ENCODE measurements around the gene KRR1. TPM values are rescaled to one million over a fixed set of nuclear protein-coding genes. Genes with fewer than 3 reads are reported as not detected.
A peak's percentile ranks its signal among the peaks of the same experiment; 100 is the strongest.

The KRR1 gene
- polyA plus RNA-seq, 1 of the 3 experiments (the other 2 are of a cell fraction) = 13.8 TPM

- Histone ChIP-seq H3K27ac (ENCODE audit: low read depth in 2 of 2, low read length in 1 of 2) (peak overlapping the region; percentile 76 to 91; a peak in 3 of 4 replicates), H3K4me2 (peak overlapping the region; percentile 86), H3K4me3 (ENCODE audit: low read depth in 2 of 2, low read length in 1 of 2) (peak overlapping the region; percentile 41 to 68; a peak in 3 of 4 replicates), H3K79me2 (ENCODE audit: insufficient read depth) (peaks cover 52% of the 10 kb centered on the region), H3K36me3 (replicated peaks in 1 of 2; ENCODE audit: control insufficient read depth in 1 of 2, insufficient read depth in 2 of 2, low read length in 1 of 2) (peaks cover 0 to 8% of the 10 kb centered on the region in 2 experiments), H3K9ac (peak overlapping the region; percentile 66), H3K4me1 (ENCODE audit: control insufficient read depth in 1 of 2, insufficient read depth in 2 of 2, low read depth in 1 of 2, low read length in 1 of 2) (peaks cover 0 to 5% of the 10 kb centered on the region in 2 experiments; a peak in 3 of 4 replicates), H3F3A (replicated peaks; ENCODE audit: insufficient read depth) (peaks cover 32% of the 10 kb centered on the region), H3K27me3 (ENCODE audit: insufficient read depth) (no peaks in the 10 kb centered on the region), H4K20me1 (ENCODE audit: insufficient read depth) (no peaks in the 10 kb centered on the region), H2AFZ (ENCODE audit: low read depth) (peak overlapping the region; percentile 57), H3K9me3 (no peaks in the 10 kb centered on the region), H3K9me2 (no peaks in the 10 kb centered on the region)
- TF ChIP-seq TEAD4 (IDR thresholded peaks at IDR 0.05; ENCODE audit: borderline replicate concordance, insufficient read depth) = 0 out of 2 replicates have a peak, but pooled peaks have one; percentile 1
- TF ChIP-seq NFIC (IDR thresholded peaks at IDR 0.05; ENCODE audit: borderline replicate concordance) = no peak
- CTCF ChIA-PET = no interaction called here
- DNase-seq = no peak
- POLR2A ChIA-PET = no interaction called here
- 39% methylated on average over 5 of the region's 5 CpGs for WGBS (ENCODE audit: low lambda C conversion rate)
Observed at GRCh38 chr12:75481013-75481705, 30.2 kb downstream of the KRR1 start.

- H3K4me2 ChIP-seq = peak within 1 kb of the TSS; percentile 86
- H4K20me1 ChIP-seq (ENCODE audit: insufficient read depth) = no peaks in the 10 kb centered on the region
- H3K9me2 ChIP-seq = no peaks in the 10 kb centered on the region
- ChIA-PET POLR2A (no interaction called here), CTCF (no interaction called here)
- H3K36me3 ChIP-seq (replicated peaks in 1 of 2; ENCODE audit: control insufficient read depth in 1 of 2, insufficient read depth in 2 of 2, low read length in 1 of 2) = peaks cover 0 to 3% of the 10 kb centered on the region in 2 experiments
- 18% methylated on average over 8 of the region's 8 CpGs for WGBS (ENCODE audit: low lambda C conversion rate)
- H3F3A ChIP-seq (replicated peaks; ENCODE audit: insufficient read depth) = peaks cover 28% of the 10 kb centered on the region
- peaks cover 45% of the 10 kb centered on the region for H3K79me2 ChIP-seq (ENCODE audit: insufficient read depth)
- DNase-seq = peak; percentile 2
- no peaks in the 10 kb centered on the region for H3K27me3 ChIP-seq (ENCODE audit: insufficient read depth)
- peak within 1 kb of the TSS; percentile 75 for H2AFZ ChIP-seq (ENCODE audit: low read depth)
- peak within 1 kb of the TSS; percentile 76 to 91; a peak in 3 of 4 replicates for H3K27ac ChIP-seq (ENCODE audit: low read depth in 2 of 2, low read length in 1 of 2)
- peak within 1 kb of the TSS; percentile 66 for H3K9ac ChIP-seq
- H3K9me3 ChIP-seq = no peaks in the 10 kb centered on the region
- H3K4me1 ChIP-seq (ENCODE audit: control insufficient read depth in 1 of 2, insufficient read depth in 2 of 2, low read depth in 1 of 2, low read length in 1 of 2) = peaks cover 0 to 5% of the 10 kb centered on the region in 2 experiments; a peak in 3 of 4 replicates
- peak within 1 kb of the TSS; percentile 41 to 68; a peak in 3 of 4 replicates for H3K4me3 ChIP-seq (ENCODE audit: low read depth in 2 of 2, low read length in 1 of 2)
- TF ChIP-seq MEF2A (IDR thresholded peaks at IDR 0.05; ENCODE audit: borderline replicate concordance, low read depth) = no peak
- no peak for TF ChIP-seq SMC3 (IDR thresholded peaks at IDR 0.05; ENCODE audit: low read depth, low read length)
- TF ChIP-seq FOXJ3 (CRISPR knock-in tag; IDR thresholded peaks at IDR 0.05) = no peak
- TF ChIP-seq SIN3A (IDR thresholded peaks at IDR 0.05; ENCODE audit: borderline replicate concordance, low read depth, low read length) = peak; percentile 55; the same call in 1 of the 2 replicates
- TF ChIP-seq ZBTB33 (IDR thresholded peaks at IDR 0.05; ENCODE audit: borderline replicate concordance, low read depth) = no peak
- peak; percentile 83 for TF ChIP-seq TAF1 (IDR thresholded peaks at IDR 0.05; ENCODE audit: borderline replicate concordance, low read depth, low read length)
- TF ChIP-seq EP300 (IDR thresholded peaks at IDR 0.05; ENCODE audit: borderline replicate concordance in 1 of 2, low read depth in 1 of 2, low read length in 1 of 2) = peak in 1 of 2 experiments; percentile 43; a peak in 1 of 4 replicates
- TF ChIP-seq TCF12 (IDR thresholded peaks at IDR 0.05) = peak; percentile 38; the same call in 1 of the 2 replicates
- TF ChIP-seq EZH2phosphoT487 (IDR thresholded peaks at IDR 0.05; ENCODE audit: borderline replicate concordance, low read depth) = no peak
- TF ChIP-seq YY1 (IDR thresholded peaks at IDR 0.05; ENCODE audit: low read depth) = no peak
- TF ChIP-seq RFX5 (IDR thresholded peaks at IDR 0.05; ENCODE audit: low read length) = no peak
- peak; percentile 32; the same call in 1 of the 2 replicates for TF ChIP-seq JUND (IDR thresholded peaks at IDR 0.05)
- TF ChIP-seq, protein P1, sequence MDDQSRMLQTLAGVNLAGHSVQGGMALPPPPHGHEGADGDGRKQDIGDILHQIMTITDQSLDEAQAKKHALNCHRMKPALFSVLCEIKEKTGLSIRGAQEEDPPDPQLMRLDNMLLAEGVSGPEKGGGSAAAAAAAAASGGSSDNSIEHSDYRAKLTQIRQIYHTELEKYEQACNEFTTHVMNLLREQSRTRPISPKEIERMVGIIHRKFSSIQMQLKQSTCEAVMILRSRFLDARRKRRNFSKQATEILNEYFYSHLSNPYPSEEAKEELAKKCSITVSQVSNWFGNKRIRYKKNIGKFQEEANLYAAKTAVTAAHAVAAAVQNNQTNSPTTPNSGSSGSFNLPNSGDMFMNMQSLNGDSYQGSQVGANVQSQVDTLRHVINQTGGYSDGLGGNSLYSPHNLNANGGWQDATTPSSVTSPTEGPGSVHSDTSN (IDR thresholded peaks at IDR 0.05) = peak; percentile 36; the same call in 1 of the 2 replicates
- peak; percentile 37; the same call in 1 of the 2 replicates for TF ChIP-seq RXRA (IDR thresholded peaks at IDR 0.05; ENCODE audit: borderline replicate concordance, low read depth)
- no peak for TF ChIP-seq GABPA (IDR thresholded peaks at IDR 0.05; ENCODE audit: low read depth)
- TF ChIP-seq GATA2 (CRISPR knock-in tag; IDR thresholded peaks at IDR 0.05) = no peak
- 0 out of 2 replicates have a peak, but pooled peaks have one; percentile 48 for TF ChIP-seq TEAD4 (IDR thresholded peaks at IDR 0.05; ENCODE audit: borderline replicate concordance, insufficient read depth)
- TF ChIP-seq, protein P2, sequence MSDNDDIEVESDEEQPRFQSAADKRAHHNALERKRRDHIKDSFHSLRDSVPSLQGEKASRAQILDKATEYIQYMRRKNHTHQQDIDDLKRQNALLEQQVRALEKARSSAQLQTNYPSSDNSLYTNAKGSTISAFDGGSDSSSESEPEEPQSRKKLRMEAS (IDR thresholded peaks at IDR 0.05; ENCODE audit: low read depth) = peak; percentile 84
Observed at GRCh38 chr12:75480469-75480949, 30.9 kb downstream of the KRR1 start, which contains the start of gene GLIPR1. TSS of gene GLIPR1 (plus strand) at chr12:75480755. CDS start at chr12:75480881, 126 bp downstream.

All from SK-N-SH (cell line).